Parathyroid adenoma (tissue), 2 donors: ENCODE data around the gene ADD3.

Experiments used
- H2AFZ ChIP-seq: fragments of 300-600 bp; sonication (generic); one replicate; pipeline ENCODE4 v1.7.0; 2017; ENCODE audit warnings: antibody characterized with exemption, mild to moderate bottlenecking
- H3K27ac ChIP-seq: fragments of 300-600 bp; sonication (generic); one replicate; pipeline ENCODE4 v1.7.0; 2017
- H3K27me3 ChIP-seq: fragments of 300-600 bp; sonication (generic); one replicate; pipeline ENCODE4 v1.7.0; 2017; ENCODE audit warnings: low read length; ENCODE audit not compliant: control insufficient read depth, insufficient read depth
- H3K36me3 ChIP-seq: fragments of 300-600 bp; sonication (generic); one replicate; pipeline ENCODE4 v1.7.0; 2017; ENCODE audit warnings: low read length; ENCODE audit not compliant: control insufficient read depth, insufficient read depth
- H3K4me1 ChIP-seq: fragments of 300-600 bp; sonication (generic); one replicate; pipeline ENCODE4 v1.7.0; 2017; ENCODE audit warnings: control low read depth
- H3K4me2 ChIP-seq: fragments of 300-600 bp; sonication (generic); one replicate; pipeline ENCODE4 v1.7.0; 2017; ENCODE audit warnings: low read length
- H3K4me3 ChIP-seq: fragments of 300-600 bp; sonication (generic); one replicate; pipeline ENCODE4 v1.7.0; 2017; ENCODE audit warnings: low read depth, low read length
- H3K79me2 ChIP-seq: fragments of 300-600 bp; sonication (generic); one replicate; pipeline ENCODE4 v1.7.0; 2017; ENCODE audit warnings: control low read depth
- H3K9ac ChIP-seq: fragments of 300-600 bp; sonication (generic); one replicate; pipeline ENCODE4 v1.7.0; 2017; ENCODE audit warnings: mild to moderate bottlenecking
- H3K9me3 ChIP-seq: fragments of 300-600 bp; sonication (generic); one replicate; pipeline ENCODE4 v1.7.0; 2017; ENCODE audit warnings: low read length; ENCODE audit not compliant: control insufficient read depth
- TF ChIP-seq, protein P1 (sequence below): fragments of 300-600 bp; sonication (generic); IDR thresholded peaks from one replicate; pipeline ENCODE4 v1.7.0; 2017; ENCODE audit warnings: antibody characterized with exemption, mild to moderate bottlenecking
- donor health status: primary hyperparathyroidism.

Gene ADD3

DNA sequence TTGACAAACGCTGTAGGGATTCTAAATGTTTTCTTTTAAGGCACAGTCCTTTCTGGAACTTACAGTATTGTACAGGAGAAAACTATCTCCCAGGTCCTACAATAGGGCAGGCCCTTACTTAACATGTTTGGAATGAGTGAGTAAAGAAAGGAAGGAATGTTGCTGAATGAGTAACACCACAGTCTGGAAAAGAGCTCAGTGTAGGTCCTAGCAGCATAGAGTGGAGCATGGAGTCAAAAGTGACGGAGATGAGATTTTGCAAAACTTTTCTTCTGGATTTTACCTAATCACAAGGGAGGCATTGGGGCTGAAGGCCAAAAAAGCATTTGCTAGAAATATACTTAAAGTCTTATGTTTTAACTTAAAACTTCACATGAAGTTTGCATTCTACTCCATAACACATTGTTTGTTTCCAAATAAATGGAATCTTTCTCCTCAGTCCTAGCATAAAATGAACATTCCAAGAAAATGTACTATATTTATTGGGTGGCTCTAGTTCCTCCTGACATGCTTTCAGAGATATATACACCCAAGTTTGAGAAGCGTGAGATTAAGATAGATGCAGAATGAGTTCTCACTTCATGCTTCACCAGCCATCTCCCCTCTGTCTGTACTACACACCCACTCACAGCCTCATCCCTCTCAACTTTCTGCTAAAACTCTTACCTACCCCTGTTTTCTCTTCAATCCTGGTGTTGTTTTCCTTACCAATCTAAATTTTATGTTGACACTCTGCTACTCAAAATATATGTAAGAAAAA lies 20.2 kb upstream of the ADD3 start:
- H2AFZ ChIP-seq, result no peak overlapping the region
- no peak overlapping the region for H3K4me3 ChIP-seq
- no peak overlapping the region for H3K9ac ChIP-seq
- no peaks in the 10 kb centered on the region for H3K27me3 ChIP-seq
- no peak overlapping the region for H3K27ac ChIP-seq
- no peak overlapping the region for H3K4me2 ChIP-seq
- no peaks in the 10 kb centered on the region for H3K79me2 ChIP-seq
- H3K9me3 ChIP-seq, result no peaks in the 10 kb centered on the region
- H3K4me1 ChIP-seq, result no peaks in the 10 kb centered on the region
- TF ChIP-seq, protein P1, sequence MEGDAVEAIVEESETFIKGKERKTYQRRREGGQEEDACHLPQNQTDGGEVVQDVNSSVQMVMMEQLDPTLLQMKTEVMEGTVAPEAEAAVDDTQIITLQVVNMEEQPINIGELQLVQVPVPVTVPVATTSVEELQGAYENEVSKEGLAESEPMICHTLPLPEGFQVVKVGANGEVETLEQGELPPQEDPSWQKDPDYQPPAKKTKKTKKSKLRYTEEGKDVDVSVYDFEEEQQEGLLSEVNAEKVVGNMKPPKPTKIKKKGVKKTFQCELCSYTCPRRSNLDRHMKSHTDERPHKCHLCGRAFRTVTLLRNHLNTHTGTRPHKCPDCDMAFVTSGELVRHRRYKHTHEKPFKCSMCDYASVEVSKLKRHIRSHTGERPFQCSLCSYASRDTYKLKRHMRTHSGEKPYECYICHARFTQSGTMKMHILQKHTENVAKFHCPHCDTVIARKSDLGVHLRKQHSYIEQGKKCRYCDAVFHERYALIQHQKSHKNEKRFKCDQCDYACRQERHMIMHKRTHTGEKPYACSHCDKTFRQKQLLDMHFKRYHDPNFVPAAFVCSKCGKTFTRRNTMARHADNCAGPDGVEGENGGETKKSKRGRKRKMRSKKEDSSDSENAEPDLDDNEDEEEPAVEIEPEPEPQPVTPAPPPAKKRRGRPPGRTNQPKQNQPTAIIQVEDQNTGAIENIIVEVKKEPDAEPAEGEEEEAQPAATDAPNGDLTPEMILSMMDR, result no peak
- no peaks in the 10 kb centered on the region for H3K36me3 ChIP-seq

DNA sequence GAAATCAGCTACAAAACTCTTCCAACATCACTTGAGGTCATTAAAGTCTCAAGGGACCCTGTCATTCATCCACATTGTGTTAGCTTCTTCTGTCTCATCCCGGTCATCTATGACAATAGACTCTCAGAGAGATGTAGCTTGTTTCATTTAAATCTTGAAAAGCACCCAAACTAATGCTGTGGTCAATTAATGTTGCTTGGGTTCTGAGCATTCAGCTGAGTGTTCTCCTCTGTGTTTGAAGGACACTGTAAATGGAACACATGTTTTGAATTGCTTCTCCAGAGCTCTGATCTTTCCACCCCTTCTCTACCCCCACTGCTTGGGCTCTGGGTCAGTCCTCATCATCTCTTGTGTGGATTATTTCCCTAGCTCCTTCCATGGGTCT lies 19.6 kb upstream of the ADD3 start:
- Histone ChIP-seq H3K9ac (no peak overlapping the region), H3K9me3 (no peaks in the 10 kb centered on the region), H3K36me3 (no peaks in the 10 kb centered on the region), H3K27me3 (no peaks in the 10 kb centered on the region), H3K27ac (no peak overlapping the region), H3K4me2 (no peak overlapping the region), H3K4me1 (no peaks in the 10 kb centered on the region), H2AFZ (no peak overlapping the region), H3K79me2 (no peaks in the 10 kb centered on the region), H3K4me3 (no peak overlapping the region)
- TF ChIP-seq, protein P1, result no peak

DNA sequence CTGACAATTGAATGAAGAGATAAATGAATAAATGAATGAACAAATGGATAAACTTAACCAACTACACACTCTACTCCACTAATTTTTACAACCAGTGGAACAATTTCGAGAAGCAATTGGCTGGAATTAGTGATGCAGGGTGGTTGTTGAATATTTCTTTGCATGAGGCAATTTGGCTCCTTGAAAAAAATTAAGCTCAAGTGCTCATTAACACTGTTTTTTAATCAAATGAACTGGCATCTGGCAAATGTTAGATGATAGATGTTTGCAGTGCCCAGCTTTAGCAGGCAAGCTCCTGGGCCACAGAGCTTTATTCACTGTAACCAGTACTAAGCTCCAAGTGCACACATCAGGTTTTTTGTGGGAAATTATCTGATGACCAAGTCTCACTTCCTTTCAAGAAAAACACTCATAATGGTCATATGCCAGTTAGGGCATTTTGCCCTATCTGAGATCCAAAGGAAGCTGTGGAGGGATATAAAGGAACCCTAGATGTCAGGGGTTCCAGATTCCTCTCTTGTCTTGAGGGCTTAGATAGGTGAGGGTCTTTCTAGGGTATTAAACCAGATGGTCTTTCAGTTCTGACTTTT lies 16.4 kb upstream of the ADD3 start:
- H3K36me3 ChIP-seq, result no peaks in the 10 kb centered on the region
- H3K4me1 ChIP-seq, result no peaks in the 10 kb centered on the region
- no peak overlapping the region for H3K4me2 ChIP-seq
- no peak overlapping the region for H3K4me3 ChIP-seq
- TF ChIP-seq, protein P1, result no peak
- no peak overlapping the region for H3K27ac ChIP-seq
- no peak overlapping the region for H3K9ac ChIP-seq
- no peaks in the 10 kb centered on the region for H3K27me3 ChIP-seq
- no peaks in the 10 kb centered on the region for H3K9me3 ChIP-seq
- no peaks in the 10 kb centered on the region for H3K79me2 ChIP-seq
- no peak overlapping the region for H2AFZ ChIP-seq

DNA sequence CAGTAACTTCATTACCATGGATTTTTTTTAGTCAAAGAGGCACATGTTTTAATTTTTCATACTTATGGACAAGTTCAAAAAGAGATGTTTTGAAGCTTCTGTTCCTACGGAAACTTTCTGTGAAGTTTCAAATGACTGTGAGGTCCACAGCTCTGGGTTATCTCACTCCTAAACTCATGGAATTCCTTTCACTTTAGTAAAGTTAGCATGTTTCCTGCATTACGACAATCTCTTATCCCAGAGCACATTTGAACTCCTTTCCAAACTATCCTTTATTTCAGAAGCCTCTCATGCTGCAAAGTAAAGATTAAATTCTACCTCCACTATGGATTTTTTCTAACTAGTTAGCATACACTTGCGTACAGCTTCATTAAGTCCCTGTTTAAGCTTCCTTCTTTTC lies 15.3 kb upstream of the ADD3 start:
- Histone ChIP-seq H3K27me3 (no peaks in the 10 kb centered on the region), H3K4me3 (no peak overlapping the region), H3K79me2 (no peaks in the 10 kb centered on the region), H3K9me3 (no peaks in the 10 kb centered on the region), H3K36me3 (no peaks in the 10 kb centered on the region), H3K9ac (no peak overlapping the region), H3K27ac (no peak overlapping the region), H3K4me1 (no peaks in the 10 kb centered on the region), H3K4me2 (no peak overlapping the region), H2AFZ (no peak overlapping the region)
- TF ChIP-seq, protein P1, result no peak
